ENCODE results near the gene MTG1. TPM values are rescaled to one million over a fixed set of nuclear protein-coding genes. Genes with fewer than 3 reads are reported as not detected.
"Not testable (repeated sequence)": the region's sequence is repeated elsewhere in the genome, so short reads cannot be mapped to it uniquely, and the experiment has no call there.

The MTG1 gene
- total and polyA plus RNA-seq, 2 experiments from 2014 or later: 45.7 to 68.6 TPM

- TF ChIP-seq ZNF462 (CRISPR knock-in tag; IDR thresholded peaks at IDR 0.05) (no peak), ZNF114 (CRISPR knock-in tag; IDR thresholded peaks at IDR 0.05) (no peak), ETS1 (IDR thresholded peaks at IDR 0.05) (no peak)
Observed at GRCh38 chr10:133385214-133385613, 8.7 kb upstream of the MTG1 start (continued).

GRCh38 chr10:133386951-133387350 lies 7.0 kb upstream of the MTG1 start:
- not testable (repeated sequence) for H3K27me3 Mint-ChIP-seq (ENCODE audit: insufficient read depth, low read depth, poor library complexity); H3K4me1 ChIP-seq (ENCODE audit: insufficient read depth); H3K27ac Mint-ChIP-seq; H3K79me2 ChIP-seq (replicated peaks; ENCODE audit: insufficient read depth); H3K9me2 ChIP-seq (ENCODE audit: insufficient read depth); H3K27ac ChIP-seq (ENCODE audit: low read depth); H3K27me3 ChIP-seq (ENCODE audit: insufficient read depth); ATAC-seq; H3F3A ChIP-seq (replicated peaks; ENCODE audit: low read depth); H4K20me1 ChIP-seq (replicated peaks; ENCODE audit: insufficient read depth); H2AFZ ChIP-seq; H3K9me3 Mint-ChIP-seq; H3K4me2 ChIP-seq; H3K4me1 Mint-ChIP-seq; DNase-seq (ENCODE audit: low spot score); H3K4me3 ChIP-seq; H3K36me3 ChIP-seq (ENCODE audit: insufficient read depth); H3K4me3 Mint-ChIP-seq; H3K36me3 Mint-ChIP-seq (ENCODE audit: low read depth)
